Prostate gland (tissue), 2 donors: ENCODE results near the gene SUDS3. TPM values are rescaled to one million over a fixed set of nuclear protein-coding genes. Genes with fewer than 3 reads are reported as not detected.
A peak's percentile ranks its signal among the peaks of the same experiment; 100 is the strongest.
"Not testable (repeated sequence)": the region's sequence is repeated elsewhere in the genome, so short reads cannot be mapped to it uniquely, and the experiment has no call there.

Source experiments
- DNase-seq: peaks from one replicate; pipeline ENCODE4 v3.0.0-alpha.2; 2019; ENCODE audit warnings: low spot score
- H3K27ac ChIP-seq, 2 donors: fragments of 200-600 bp; sonication (generic); 2 replicates each; pipeline ENCODE4 v1.5.1; 2017 to 2019
- H3K27me3 ChIP-seq: fragments of 200-600 bp; sonication (generic); replicated peaks from 2 replicates; pipeline ENCODE4 v1.5.1; 2019; ENCODE audit not compliant: insufficient read depth
- H3K36me3 ChIP-seq, 2 donors: fragments of 200-600 bp; sonication (generic); 1 replicate in 1 of 2; 2 replicates in 1 of 2; pipeline versions ENCODE4 v1.5.1 to v1.8.1; 2017 to 2019
- H3K4me1 ChIP-seq: fragments of 200-600 bp; sonication (generic); replicated peaks from 2 replicates; pipeline ENCODE4 v1.5.1; 2019
- H3K4me3 ChIP-seq, 2 donors: fragments of 200-600 bp; sonication (generic); 2 replicates each; pipeline ENCODE4 v1.5.1; 2017 to 2019
- H3K9me3 ChIP-seq: fragments of 200-600 bp; sonication (generic); 2 replicates; pipeline ENCODE4 v1.5.1; 2017
- CTCF ChIP-seq, 4 experiments: fragments of 200-600 bp in 2 of 4; fragments of 450-650 bp in 2 of 4; sonication (generic) in 2 of 4; IDR thresholded peaks; 1 replicate in 3 of 4; 2 replicates in 1 of 4; pipeline ENCODE4 v1.5.1; 2016 to 2019; ENCODE audit warnings: antibody characterized with exemption in 4 of 4, mild to moderate bottlenecking in 2 of 4, moderate library complexity in 2 of 4
- POLR2A ChIP-seq: fragments of 450-650 bp; IDR thresholded peaks from one replicate; pipeline ENCODE4 v1.6.1; 2016; ENCODE audit warnings: antibody characterized with exemption, mild to moderate bottlenecking
- POLR2AphosphoS5 ChIP-seq: sonication (generic); formaldehyde crosslinking; IDR thresholded peaks from one replicate; pipeline ENCODE4 v1.6.1; 2017; ENCODE audit warnings: antibody characterized with exemption
- WGBS: methylation state at CpG from one replicate; pipeline ENCODE4 v1.1.5; 2018; 5-methylcytosine and 5-hydroxymethylcytosine counted together
- intact Hi-C: fragments of 100-400 bp; cut with DNase I; formaldehyde crosslinking; loops from one replicate; pipeline ENCODE4 v1.14.2; 2022
- total RNA-seq, 2 donors: library from RNA; depleted of rRNA; stranded (reverse); fragments of >200 nt; gene quantifications; one replicate each; pipeline ENCODE4 v1.1.0, GENCODE V29; 2016

The SUDS3 gene
- total RNA-seq, 2 donors from 2014 or later = 62.0 to 82.6 TPM

GRCh38 chr12:118402251-118402650, 25.9 kb downstream of the SUDS3 start:
- Histone ChIP-seq H3K36me3 (peaks cover 0 to 5% of the 10 kb centered on the region in 2 donors), H3K4me1 (no peaks in the 10 kb centered on the region), H3K27me3 (no peaks in the 10 kb centered on the region), H3K4me3 (no peak overlapping the region), H3K9me3 (no peaks in the 10 kb centered on the region), H3K27ac (no peak overlapping the region)
- 81% methylated on average over 6 of the region's 6 CpGs for WGBS
- intact Hi-C loops = loop anchor here (10.0 kb wide), 3 partner anchors 223 to 633 kb away; no protein-coding TSS in a partner anchor
- TF ChIP-seq CTCF (IDR thresholded peaks at IDR 0.05) (no peak), POLR2A (no peak), POLR2AphosphoS5 (no peak)
- no peak for DNase-seq

GRCh38 chr12:118404876-118405521, 28.6 kb downstream of the SUDS3 start:
- Histone ChIP-seq H3K4me1 (no peaks in the 10 kb centered on the region), H3K4me3 (no peak overlapping the region), H3K36me3 (peaks cover 0 to 5% of the 10 kb centered on the region in 2 donors), H3K27me3 (no peaks in the 10 kb centered on the region), H3K27ac (no peak overlapping the region), H3K9me3 (no peaks in the 10 kb centered on the region)
- intact Hi-C loops = loop anchor here (10.0 kb wide), 3 partner anchors 220 to 630 kb away; no protein-coding TSS in a partner anchor
- peak; percentile 44 for DNase-seq
- 36% methylated on average over 4 of the region's 4 CpGs for WGBS
- TF ChIP-seq CTCF (IDR thresholded peaks at IDR 0.05) = peak in 3 of 4 experiments; percentile 67 to 75 (median 71)
- TF ChIP-seq POLR2A = no peak

- not testable (repeated sequence) for H3K9me3 ChIP-seq, H3K4me3 ChIP-seq, H3K27me3 ChIP-seq, DNase-seq, H3K27ac ChIP-seq, H3K36me3 ChIP-seq, H3K4me1 ChIP-seq
- WGBS = 82% methylated on average over 8 of the region's 8 CpGs
- intact Hi-C loops = loop anchor here (10.0 kb wide), 3 partner anchors 217 to 627 kb away; no protein-coding TSS in a partner anchor
Observed at GRCh38 chr12:118408241-118408640, 31.9 kb downstream of the SUDS3 start.

GRCh38 chr12:118409834-118410233, 33.5 kb downstream of the SUDS3 start:
- DNase-seq = no peak
- no peaks in the 10 kb centered on the region for H3K4me1 ChIP-seq
- no peak overlapping the region for H3K27ac ChIP-seq
- no peaks in the 10 kb centered on the region for H3K9me3 ChIP-seq
- TF ChIP-seq POLR2AphosphoS5 (no peak), CTCF (IDR thresholded peaks at IDR 0.05) (no peak), POLR2A (no peak)
- H3K4me3 ChIP-seq = no peak overlapping the region
- no peaks in the 10 kb centered on the region for H3K27me3 ChIP-seq
- intact Hi-C loops = loop anchor here (10.0 kb wide), 3 partner anchors 215 to 625 kb away; no protein-coding TSS in a partner anchor
- H3K36me3 ChIP-seq = peaks cover 0 to 9% of the 10 kb centered on the region in 2 donors
- 83% methylated on average over 2 of the region's 2 CpGs for WGBS

- intact Hi-C loops = no loop called here
- 83% methylated on average over 3 of the region's 3 CpGs for WGBS
- DNase-seq = no peak
- Histone ChIP-seq H3K4me1 (no peaks in the 10 kb centered on the region), H3K27me3 (no peaks in the 10 kb centered on the region), H3K27ac (no peak overlapping the region), H3K36me3 (peaks cover 0 to 12% of the 10 kb centered on the region in 2 donors), H3K9me3 (no peaks in the 10 kb centered on the region), H3K4me3 (no peak overlapping the region)
- TF ChIP-seq POLR2A (no peak), CTCF (IDR thresholded peaks at IDR 0.05) (no peak)
Observed at GRCh38 chr12:118417942-118418341, 41.6 kb downstream of the SUDS3 start.
